Neural cell (in vitro differentiated cells): ENCODE measurements around the gene SPI1.

Source experiments
- EZH2 ChIP-seq: fragments of 200-600, 300-800 bp; shearing (Covaris generic), sonication (generic); IDR thresholded peaks from 2 replicates; pipeline ENCODE4 v1.6.1; 2014; ENCODE audit warnings: antibody characterized with exemption, low read length, borderline replicate concordance, mild to moderate bottlenecking; ENCODE audit not compliant: insufficient read depth, poor library complexity, severe bottlenecking
- RAD21 ChIP-seq: fragments of 450-650 bp; conservative IDR thresholded peaks from 2 replicates; pipeline ENCODE4 v1.6.1; 2014; ENCODE audit warnings: antibody characterized with exemption, mild to moderate bottlenecking, moderate library complexity
- TF ChIP-seq, protein P1 (sequence below): fragments of 450-650 bp; IDR thresholded peaks from 2 replicates; pipeline ENCODE4 v1.5.1; 2014; ENCODE audit warnings: antibody characterized with exemption, mild to moderate bottlenecking, moderate library complexity; ENCODE audit not compliant: poor library complexity, severe bottlenecking

DNA sequence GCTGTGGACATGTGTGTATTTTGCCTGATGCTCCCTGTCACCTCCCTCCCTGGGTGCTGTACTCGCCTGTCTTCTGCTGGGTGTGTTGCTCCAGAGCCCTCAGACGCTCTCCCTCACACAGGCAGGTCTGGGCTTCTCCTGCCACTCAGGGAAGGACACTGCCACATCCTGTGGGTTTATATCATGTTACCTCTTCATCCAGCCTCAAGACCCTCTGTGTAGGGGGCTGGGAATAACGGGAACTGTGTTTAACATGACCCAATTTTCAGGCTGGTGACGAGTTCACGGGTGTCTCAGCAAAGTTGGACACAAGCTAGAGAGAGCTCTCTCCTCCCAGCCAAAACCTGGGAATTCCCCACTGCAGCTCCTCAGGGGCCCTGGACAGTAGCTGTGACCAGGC is 50.4 kb downstream of the SPI1 start:
- TF ChIP-seq, protein P1, sequence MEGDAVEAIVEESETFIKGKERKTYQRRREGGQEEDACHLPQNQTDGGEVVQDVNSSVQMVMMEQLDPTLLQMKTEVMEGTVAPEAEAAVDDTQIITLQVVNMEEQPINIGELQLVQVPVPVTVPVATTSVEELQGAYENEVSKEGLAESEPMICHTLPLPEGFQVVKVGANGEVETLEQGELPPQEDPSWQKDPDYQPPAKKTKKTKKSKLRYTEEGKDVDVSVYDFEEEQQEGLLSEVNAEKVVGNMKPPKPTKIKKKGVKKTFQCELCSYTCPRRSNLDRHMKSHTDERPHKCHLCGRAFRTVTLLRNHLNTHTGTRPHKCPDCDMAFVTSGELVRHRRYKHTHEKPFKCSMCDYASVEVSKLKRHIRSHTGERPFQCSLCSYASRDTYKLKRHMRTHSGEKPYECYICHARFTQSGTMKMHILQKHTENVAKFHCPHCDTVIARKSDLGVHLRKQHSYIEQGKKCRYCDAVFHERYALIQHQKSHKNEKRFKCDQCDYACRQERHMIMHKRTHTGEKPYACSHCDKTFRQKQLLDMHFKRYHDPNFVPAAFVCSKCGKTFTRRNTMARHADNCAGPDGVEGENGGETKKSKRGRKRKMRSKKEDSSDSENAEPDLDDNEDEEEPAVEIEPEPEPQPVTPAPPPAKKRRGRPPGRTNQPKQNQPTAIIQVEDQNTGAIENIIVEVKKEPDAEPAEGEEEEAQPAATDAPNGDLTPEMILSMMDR = no peak
- no peak for TF ChIP-seq RAD21
- TF ChIP-seq EZH2 = no peak
